Activated T-helper 2 cell treated with anti-CD3 and anti-CD28 coated beads, Interferon-gamma antibody, Interleukin-2, Interleukin-4, amounts not matched to agents 10 μg/mL and 5 μg/mL and 100 μg/mL, durations not matched to agents 14 hours and 24 hours and 36 hours (primary cell): ENCODE measurements around the gene ZNF764. TPM values are rescaled to one million over a fixed set of nuclear protein-coding genes. Genes with fewer than 3 reads are reported as not detected.
"Not testable (repeated sequence)": the region's sequence is repeated elsewhere in the genome, so short reads cannot be mapped to it uniquely, and the experiment has no call there.

Experiments used
- DNase-seq: peaks from one replicate; pipeline ENCODE4 v3.0.0; 2021; ENCODE audit warnings: low spot score
- H3K27ac Mint-ChIP-seq: one replicate; pipeline ENCODE4 v1.8.0; 2021; ENCODE audit warnings: mixed read lengths
- H3K27me3 Mint-ChIP-seq: one replicate; pipeline ENCODE4 v1.8.0; 2021; ENCODE audit warnings: low read depth, mixed read lengths
- H3K36me3 Mint-ChIP-seq: one replicate; pipeline ENCODE4 v1.8.0; 2021; ENCODE audit warnings: low read depth, mixed read lengths
- H3K4me1 Mint-ChIP-seq: one replicate; pipeline ENCODE4 v1.8.0; 2021; ENCODE audit warnings: low read depth, mixed read lengths
- H3K4me3 Mint-ChIP-seq: one replicate; pipeline ENCODE4 v1.8.0; 2021; ENCODE audit warnings: low read depth, mild to moderate bottlenecking, moderate library complexity, mixed read lengths
- H3K9me3 Mint-ChIP-seq: one replicate; pipeline ENCODE4 v1.8.0; 2021; ENCODE audit warnings: mixed read lengths
- intact Hi-C: fragments of 100-400 bp; cut with micrococcal nuclease; formaldehyde crosslinking; loops from one replicate; pipeline ENCODE4 v1.15.1; 2023
- total RNA-seq: library from RNA; stranded (reverse); gene quantifications from 2 replicates; pipeline ENCODE4 v1.2.3, GENCODE V29; 2022

ZNF764 gene
- total RNA-seq, 1 donor from 2014 or later: 14.6 TPM

DNA sequence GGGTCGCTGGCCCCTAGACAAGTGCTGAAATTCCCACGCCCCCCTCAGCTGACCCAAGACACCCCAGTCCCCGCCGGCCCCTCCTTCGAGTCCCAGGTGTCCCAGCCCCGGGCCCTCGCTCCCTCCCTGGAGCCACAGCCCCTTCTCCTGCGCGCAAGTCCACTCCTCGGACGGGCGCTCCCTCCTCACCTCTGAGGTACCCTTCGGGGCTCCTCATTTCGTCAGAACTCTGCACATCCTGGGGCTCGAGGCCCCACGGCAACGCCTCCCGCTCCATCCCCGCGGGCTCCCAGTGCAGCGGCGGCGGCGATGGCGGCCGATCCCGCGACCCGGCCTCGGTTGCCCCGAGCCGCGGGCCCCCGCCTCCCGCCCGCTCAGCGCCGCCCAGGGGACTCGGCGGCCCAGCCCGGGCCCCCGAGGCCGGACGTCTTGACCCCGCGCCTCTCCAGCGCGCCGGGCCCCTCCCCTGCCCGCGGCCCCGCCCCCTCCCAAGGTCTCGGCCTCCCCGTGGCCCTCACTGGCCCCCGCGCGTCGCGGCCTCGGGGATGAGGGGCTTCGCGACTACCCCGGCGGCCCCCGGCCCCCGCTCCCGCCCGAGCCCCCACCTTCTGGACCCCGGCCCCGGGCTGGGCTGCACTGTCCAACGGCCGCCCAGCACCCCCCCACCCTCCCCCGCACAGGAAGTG lies 31.9 kb downstream of the ZNF764 start, which contains the start of gene ZNF768:
ZNF768 (minus strand) TSS at position 430 of the 686 bp plus-strand sequence; CDS start at position 277, 153 bp downstream.
- DNase-seq: no peak
- H3K4me3 Mint-ChIP-seq: peak within 1 kb of the TSS; percentile 84
- no peaks in the 10 kb centered on the region for H3K27me3 Mint-ChIP-seq
- H3K27ac Mint-ChIP-seq: peak within 1 kb of the TSS; percentile 67
- peaks cover 23% of the 10 kb centered on the region for H3K4me1 Mint-ChIP-seq
- intact Hi-C loops: loop anchor here (2.0 to 5.0 kb wide), 6 partner anchors 47 to 154 kb away; partner anchors contain the start of genes DCTPP1, FBRS, ITGAL and MYL11
- no peaks in the 10 kb centered on the region for H3K9me3 Mint-ChIP-seq
- H3K36me3 Mint-ChIP-seq: peaks cover 16% of the 10 kb centered on the region

DNA sequence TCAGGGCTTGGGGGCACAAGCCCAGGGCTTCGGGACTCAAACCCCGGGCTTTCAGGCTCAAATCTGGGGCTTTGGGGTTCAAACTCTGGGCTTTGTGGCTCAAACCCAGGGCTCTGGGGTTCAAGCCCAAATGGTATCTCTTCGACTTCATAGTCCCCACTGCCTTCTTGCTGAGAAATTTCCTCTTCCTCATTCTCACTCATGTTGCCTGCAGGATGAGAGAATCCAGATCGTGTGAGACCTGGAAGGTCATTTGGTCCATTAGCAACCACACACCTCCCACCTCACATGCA lies 32.4 kb downstream of the ZNF764 start:
- Mint-ChIP-seq H3K27ac (peak overlapping the region; percentile 55), H3K4me1 (peaks cover 23% of the 10 kb centered on the region), H3K36me3 (peaks cover 15% of the 10 kb centered on the region), H3K9me3 (no peaks in the 10 kb centered on the region), H3K27me3 (no peaks in the 10 kb centered on the region), H3K4me3 (peak overlapping the region; percentile 82)
- intact Hi-C loops: loop anchor here (2.0 to 5.0 kb wide), 6 partner anchors 47 to 153 kb away; partner anchors contain the start of genes DCTPP1, FBRS, ITGAL and MYL11
- DNase-seq: no peak

DNA sequence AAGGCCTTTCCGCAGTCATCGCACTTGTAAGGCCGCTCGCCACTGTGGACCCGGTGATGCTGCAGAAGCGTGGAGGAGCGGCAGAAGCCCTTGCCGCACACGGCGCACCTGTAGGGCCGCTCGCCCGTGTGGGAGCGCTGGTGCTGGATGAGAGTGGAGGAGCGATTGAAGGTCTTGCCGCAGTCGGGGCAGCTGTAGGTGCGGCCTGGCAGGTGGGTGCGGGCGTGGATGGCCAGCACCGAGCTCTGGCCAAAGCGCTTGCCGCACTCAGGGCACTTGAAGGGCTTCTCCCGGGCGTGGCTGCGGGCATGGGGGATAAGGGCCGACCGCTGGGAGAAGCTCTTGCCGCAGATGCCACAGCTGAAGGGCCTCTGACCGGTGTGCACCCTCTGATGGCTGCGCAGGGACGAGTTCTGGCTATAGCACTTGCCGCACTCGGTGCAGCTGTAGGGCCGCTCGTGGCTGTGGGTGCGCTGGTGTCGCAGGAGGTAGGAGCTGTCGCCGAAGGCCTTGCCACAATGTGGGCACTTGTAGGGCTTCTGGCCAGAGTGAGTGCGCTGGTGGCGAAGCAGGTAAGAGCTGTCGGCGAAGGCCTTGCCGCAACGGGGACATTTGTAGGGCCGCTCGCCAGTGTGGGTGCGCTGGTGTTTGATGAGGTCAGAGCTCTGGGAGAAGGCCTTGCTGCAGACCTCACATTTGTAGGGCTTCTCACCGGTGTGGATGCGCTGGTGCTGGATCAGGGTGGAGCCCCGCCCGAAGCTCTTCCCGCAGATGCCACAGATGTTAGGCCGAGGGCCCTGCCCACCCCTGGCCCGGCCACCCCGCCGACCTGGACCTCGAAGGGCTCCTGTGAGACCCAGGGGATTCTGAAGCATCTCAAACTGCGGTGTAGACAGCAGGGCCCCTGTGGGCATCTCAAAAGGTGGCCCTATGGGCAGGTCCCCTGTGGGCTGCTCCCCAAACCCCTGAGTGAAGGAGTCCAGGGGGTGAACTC lies 33.3 kb downstream of the ZNF764 start:
- Mint-ChIP-seq H3K27me3 (no peaks in the 10 kb centered on the region), H3K9me3 (no peaks in the 10 kb centered on the region), H3K4me1 (peaks cover 18% of the 10 kb centered on the region), H3K36me3 (peaks cover 23% of the 10 kb centered on the region), H3K27ac (no peak overlapping the region), H3K4me3 (peak overlapping the region; percentile 37)
- intact Hi-C loops: loop anchor here (5.0 kb wide), 3 partner anchors 78 to 153 kb away; partner anchors contain the start of genes DCTPP1, MYL11, SEPHS2 and TBC1D10B
- DNase-seq: no peak

DNA sequence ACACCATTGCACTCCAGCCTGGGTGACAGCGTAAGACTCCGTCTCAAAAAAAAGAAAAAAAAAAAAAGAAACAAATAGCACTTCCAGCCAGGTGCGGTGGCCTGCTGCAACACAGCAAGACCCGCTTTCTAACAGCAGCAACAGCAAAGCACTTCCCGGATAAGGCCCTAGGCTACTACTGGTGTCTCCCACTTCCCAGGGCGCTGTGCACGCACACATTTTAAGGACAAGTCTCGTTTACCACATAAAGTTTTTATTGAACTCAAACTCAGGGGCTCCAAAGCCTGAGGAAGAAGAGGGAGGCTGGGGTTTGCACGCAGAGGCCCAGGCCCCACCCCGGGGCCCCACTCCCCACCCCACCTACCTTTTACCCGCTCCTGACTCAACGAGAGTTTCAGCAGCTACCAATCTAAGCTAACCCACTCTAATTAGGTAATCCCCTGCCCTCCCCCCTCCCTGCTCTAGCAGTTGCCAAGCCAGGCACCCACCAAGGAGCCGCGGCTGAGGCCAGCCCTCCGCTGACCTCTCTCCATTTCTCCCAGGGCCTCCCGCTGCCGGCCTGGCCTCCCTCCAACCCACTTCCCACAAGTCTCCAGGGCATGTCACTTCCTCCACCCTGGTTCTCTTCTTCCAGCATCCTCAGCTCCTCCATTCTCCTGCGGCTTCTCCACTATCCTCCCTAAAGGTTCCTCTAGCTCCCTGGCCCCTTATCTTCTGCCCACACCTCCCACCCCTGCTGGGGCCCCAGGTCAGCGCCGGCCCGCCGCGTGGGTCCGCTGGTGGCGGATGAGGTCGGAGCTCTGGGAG lies 34.2 kb downstream of the ZNF764 start:
- H3K4me3 Mint-ChIP-seq: no peak overlapping the region
- peaks cover 17% of the 10 kb centered on the region for H3K4me1 Mint-ChIP-seq
- no peaks in the 10 kb centered on the region for H3K9me3 Mint-ChIP-seq
- no peak for DNase-seq
- H3K27ac Mint-ChIP-seq: no peak overlapping the region
- intact Hi-C loops: no loop called here
- H3K27me3 Mint-ChIP-seq: no peaks in the 10 kb centered on the region
- peaks cover 32% of the 10 kb centered on the region for H3K36me3 Mint-ChIP-seq

DNA sequence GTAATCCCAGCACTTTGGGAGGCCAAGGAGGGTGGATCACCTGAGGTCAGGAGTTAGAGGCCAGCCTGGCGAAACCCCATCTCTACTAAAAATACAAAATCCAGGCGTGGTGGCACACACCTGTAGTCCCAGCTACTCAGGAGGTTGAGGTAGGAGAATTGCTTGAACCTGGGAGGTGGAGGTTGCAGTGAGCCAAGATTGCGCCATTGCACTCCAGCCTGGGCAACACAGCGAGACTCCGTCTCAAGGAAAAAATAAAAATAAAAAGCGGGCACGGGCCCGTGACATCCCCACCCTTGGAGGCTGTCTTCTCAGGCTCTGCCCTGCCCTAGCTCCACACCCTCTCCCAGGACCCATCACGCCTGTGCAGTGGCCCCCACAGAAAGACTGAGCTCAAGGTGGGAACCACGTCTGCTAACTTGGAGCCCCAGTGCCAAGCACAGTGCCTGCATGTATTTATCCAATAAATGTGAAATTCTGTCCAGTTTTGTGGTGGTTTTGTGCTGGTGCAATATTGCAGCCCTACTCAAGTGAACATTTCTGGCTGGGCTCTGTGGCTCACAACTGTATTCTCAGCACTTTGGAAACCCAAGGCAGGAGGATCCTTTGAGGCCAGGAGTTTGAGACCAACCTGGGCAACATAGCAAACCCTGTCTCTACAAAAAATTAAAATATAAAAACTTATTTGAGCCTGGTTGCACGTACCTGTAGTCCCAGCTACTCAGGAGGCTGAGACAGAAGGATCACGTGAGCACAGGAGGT lies 35.3 kb downstream of the ZNF764 start:
- not testable (repeated sequence) for H3K9me3 Mint-ChIP-seq, DNase-seq

DNA sequence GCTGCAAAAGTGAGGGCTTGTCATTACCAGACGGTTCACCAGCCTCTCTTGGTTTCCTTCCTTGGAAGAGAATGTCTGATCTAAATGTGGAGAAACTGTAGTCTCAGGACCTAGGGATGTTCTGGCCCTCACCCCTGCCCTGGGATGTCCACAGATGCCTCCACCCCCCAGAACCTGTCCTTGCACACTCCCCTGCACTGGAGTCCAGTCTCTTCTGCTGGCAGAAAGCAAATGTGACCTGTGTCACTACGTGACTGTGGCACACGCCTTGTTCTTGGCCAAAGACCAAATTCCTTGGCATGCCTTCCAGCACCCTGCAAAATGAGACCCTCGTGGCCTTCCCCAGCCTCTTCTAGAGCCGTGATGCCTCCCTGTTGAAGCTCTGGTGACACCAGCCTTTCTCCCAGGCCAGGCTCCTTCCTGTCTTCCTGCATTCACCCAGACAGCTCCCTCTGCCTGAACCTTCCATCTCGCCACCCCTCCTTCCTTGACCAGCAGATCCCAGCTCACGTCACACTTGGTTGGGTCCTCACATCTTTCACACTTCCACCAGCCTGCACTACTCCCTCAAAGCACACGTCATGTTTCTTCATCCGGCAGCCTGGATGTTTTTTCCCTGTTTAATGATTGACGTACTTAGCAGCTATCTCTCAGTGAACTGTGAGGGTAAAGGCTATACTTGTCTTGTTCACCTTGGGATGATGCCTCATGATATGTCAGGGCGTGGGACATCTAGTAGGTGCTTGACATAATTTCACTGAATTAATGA lies 36.1 kb downstream of the ZNF764 start:
- Mint-ChIP-seq H3K9me3 (no peaks in the 10 kb centered on the region), H3K27me3 (no peaks in the 10 kb centered on the region), H3K4me1 (peaks cover 6% of the 10 kb centered on the region), H3K27ac (peak overlapping the region; percentile 56), H3K4me3 (no peak overlapping the region), H3K36me3 (peaks cover 50% of the 10 kb centered on the region)
- DNase-seq: no peak
- intact Hi-C loops: no loop called here

More for the DNA sequence above, 35.3 kb downstream of the ZNF764 start:
- Mint-ChIP-seq H3K36me3 (peaks cover 41% of the 10 kb centered on the region), H3K4me1 (peaks cover 12% of the 10 kb centered on the region)
- H3K27ac Mint-ChIP-seq, H3K27me3 Mint-ChIP-seq, H3K4me3 Mint-ChIP-seq, intact Hi-C loops: not testable (repeated sequence)

DNA sequence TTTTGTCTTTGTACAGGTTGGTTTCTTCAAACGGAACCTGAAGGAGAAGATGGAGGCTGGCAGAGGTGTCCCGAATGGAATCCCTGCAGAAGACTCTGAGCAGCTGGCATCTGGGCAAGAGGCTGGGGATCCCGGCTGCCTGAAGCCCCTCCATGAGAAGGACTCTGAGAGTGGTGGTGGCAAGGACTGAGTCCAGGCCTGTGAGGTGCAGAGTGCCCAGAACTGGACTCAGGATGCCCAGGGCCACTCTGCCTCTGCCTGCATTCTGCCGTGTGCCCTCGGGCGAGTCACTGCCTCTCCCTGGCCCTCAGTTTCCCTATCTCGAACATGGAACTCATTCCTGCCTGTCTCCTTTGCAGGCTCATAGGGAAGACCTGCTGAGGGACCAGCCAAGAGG lies 36.7 kb downstream of the ZNF764 start:
- Mint-ChIP-seq H3K36me3 (peaks cover 55% of the 10 kb centered on the region), H3K4me3 (no peak overlapping the region), H3K4me1 (peaks cover 6% of the 10 kb centered on the region), H3K9me3 (no peaks in the 10 kb centered on the region), H3K27ac (no peak overlapping the region), H3K27me3 (no peaks in the 10 kb centered on the region)
- intact Hi-C loops: no loop called here
- DNase-seq: no peak

DNA sequence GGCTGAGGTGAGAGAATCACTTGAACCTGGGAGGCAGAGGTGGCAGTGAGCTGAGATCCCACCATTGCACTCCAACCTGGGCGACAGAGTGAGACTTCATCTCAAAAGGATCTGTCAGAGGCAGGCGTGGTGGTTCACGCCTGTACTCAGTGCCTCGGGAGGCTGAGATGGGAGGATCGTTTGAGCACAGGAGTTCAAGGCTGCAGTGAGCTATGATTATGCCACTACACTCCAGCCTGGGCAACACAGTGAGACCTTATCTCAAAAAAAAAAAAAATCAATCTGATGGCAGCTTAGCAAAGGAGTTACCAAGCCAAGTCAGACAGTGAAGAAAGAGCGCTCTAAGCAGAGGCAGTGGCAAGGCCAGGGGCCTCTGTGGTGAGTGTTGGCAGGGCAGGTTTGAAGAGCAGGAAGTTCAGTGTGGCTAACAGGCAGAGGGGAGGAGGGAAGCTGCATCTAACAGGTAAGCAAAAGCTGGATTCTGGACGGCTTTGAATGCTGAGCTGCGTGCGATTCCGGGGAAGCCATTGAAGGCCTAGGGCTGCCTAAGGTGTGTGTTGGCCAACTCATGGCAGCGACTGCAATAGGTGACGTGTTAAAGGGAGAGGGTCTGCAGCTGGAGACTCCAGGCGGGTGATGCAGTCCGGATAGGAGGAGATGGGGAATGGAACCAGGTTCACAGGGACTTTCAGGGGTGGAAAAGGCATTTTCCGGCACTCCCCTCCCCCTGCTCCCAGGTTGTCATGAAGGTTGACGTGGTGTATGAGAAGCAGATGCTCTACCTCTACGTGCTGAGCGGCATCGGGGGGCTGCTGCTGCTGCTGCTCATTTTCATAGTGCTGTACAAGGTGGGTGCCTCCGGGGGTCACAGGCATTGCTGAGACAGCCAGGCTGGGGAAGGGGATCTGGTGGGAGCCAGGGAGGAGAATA lies 38.8 kb downstream of the ZNF764 start:
- Mint-ChIP-seq H3K4me3 (no peak overlapping the region), H3K27me3 (no peaks in the 10 kb centered on the region), H3K36me3 (peaks cover 70% of the 10 kb centered on the region), H3K27ac (no peak overlapping the region), H3K9me3 (no peaks in the 10 kb centered on the region), H3K4me1 (peaks cover 5% of the 10 kb centered on the region)
- DNase-seq: no peak
- intact Hi-C loops: no loop called here

DNA sequence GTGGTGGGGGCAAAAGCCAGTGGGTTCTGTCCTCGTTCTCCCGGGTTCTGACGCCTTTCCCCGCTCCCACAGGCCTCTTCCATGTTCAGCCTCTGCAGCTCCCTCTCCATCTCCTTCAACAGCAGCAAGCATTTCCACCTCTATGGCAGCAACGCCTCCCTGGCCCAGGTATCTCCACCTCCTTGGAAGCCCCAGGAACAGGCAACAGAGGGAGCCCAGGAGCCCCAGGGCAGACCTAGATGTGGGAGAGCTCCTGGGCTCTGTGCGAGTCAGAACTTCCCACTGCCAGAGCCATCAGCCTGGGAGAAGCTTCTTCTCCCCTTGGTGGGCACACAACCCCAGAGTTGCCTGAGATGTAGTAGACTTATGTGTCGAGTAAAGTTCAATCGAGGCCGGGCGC lies 39.6 kb downstream of the ZNF764 start:
- no peak for DNase-seq
- intact Hi-C loops: no loop called here
- no peak overlapping the region for H3K4me3 Mint-ChIP-seq
- H3K27me3 Mint-ChIP-seq: no peaks in the 10 kb centered on the region
- H3K36me3 Mint-ChIP-seq: peaks cover 74% of the 10 kb centered on the region
- H3K9me3 Mint-ChIP-seq: no peaks in the 10 kb centered on the region
- peak overlapping the region; percentile 8 for H3K27ac Mint-ChIP-seq
- H3K4me1 Mint-ChIP-seq: peaks cover 5% of the 10 kb centered on the region

DNA sequence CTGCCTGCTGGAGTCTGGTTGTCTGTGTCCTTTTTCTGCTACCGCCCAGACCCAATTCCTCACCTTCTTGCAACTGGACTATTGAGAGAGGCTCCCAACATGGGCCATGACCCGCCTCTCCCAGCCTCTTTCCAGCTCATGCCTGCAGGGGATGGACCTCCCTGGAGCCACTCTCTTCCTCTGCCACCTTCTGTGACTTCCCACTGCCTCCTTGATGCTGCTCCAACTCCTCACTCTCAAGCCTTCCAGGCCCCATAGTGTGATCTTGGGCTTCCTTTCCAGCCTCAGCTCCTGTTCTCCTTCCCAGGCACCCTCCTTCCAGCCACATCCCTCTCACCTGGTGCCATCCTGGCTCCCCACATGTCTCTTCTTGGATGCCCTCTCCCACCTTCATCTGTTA lies 42.9 kb downstream of the ZNF764 start:
- peaks cover 87% of the 10 kb centered on the region for H3K36me3 Mint-ChIP-seq
- no peaks in the 10 kb centered on the region for H3K27me3 Mint-ChIP-seq
- DNase-seq: no peak
- intact Hi-C loops: no loop called here
- H3K4me1 Mint-ChIP-seq: peaks cover 4% of the 10 kb centered on the region
- no peak overlapping the region for H3K27ac Mint-ChIP-seq
- no peak overlapping the region for H3K4me3 Mint-ChIP-seq
- H3K9me3 Mint-ChIP-seq: no peaks in the 10 kb centered on the region
